Stimulated activated CD8-positive, alpha-beta memory T cell treated with anti-CD3 and anti-CD28 coated beads, Interleukin-15, amount 100 ng/mL, for 1 hour (primary cell): ENCODE results near the gene PALLD.
A peak's percentile ranks its signal among the peaks of the same experiment; 100 is the strongest.
"Not testable (repeated sequence)": the region's sequence is repeated elsewhere in the genome, so short reads cannot be mapped to it uniquely, and the experiment has no call there.

Source experiments
- DNase-seq: peaks from one replicate; pipeline ENCODE4 v3.0.0-alpha.2; 2020; ENCODE audit warnings: low read depth

PALLD gene

GRCh38 chr4:168491563-168491962, 5.3 kb upstream of the PALLD start:
- DNase-seq: no peak

DNA sequence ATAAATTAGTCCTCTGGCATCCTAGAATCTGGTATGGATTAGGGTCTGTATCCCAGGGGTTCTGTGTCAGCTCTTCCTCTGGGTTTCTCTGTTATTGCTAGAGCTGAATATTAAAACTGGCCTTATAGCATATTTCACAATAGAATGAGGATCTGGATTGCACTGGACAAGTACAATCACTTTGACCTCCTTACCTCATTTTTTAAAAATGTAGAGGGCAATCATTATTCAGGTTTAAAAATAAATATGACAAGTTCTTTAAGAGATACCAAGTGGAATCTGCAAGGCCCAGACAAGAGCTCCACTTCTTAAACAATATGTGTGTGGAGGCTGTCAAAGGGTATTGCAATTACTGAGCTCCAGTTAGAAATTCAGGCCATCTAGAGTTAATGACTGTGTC, 1.4 kb downstream of the PALLD start:
- DNase-seq: no peak

GRCh38 chr4:168499241-168499640, 2.4 kb downstream of the PALLD start:
- DNase-seq: no peak

DNA sequence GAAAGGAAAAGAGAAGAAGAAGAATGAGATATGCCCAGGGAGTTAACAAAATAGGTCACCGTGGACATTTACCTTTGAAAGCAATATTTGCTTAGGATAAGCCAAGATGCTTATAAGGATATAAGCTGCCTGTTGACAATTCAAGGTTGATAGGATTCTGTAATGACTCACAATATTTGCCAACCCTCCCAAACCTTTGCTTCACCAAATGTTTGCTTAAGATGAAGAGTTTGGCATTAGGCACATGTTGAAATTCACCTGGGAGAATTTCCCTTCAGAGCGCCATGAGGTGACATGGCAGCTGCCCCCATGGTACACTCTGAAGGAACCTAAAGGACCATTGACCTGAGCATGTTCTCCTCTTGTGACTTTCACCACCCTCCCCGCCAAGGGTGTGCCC, 4.6 kb downstream of the PALLD start:
- DNase-seq: no peak

GRCh38 chr4:168502861-168503260, 6.0 kb downstream of the PALLD start:
- DNase-seq: no peak

DNA sequence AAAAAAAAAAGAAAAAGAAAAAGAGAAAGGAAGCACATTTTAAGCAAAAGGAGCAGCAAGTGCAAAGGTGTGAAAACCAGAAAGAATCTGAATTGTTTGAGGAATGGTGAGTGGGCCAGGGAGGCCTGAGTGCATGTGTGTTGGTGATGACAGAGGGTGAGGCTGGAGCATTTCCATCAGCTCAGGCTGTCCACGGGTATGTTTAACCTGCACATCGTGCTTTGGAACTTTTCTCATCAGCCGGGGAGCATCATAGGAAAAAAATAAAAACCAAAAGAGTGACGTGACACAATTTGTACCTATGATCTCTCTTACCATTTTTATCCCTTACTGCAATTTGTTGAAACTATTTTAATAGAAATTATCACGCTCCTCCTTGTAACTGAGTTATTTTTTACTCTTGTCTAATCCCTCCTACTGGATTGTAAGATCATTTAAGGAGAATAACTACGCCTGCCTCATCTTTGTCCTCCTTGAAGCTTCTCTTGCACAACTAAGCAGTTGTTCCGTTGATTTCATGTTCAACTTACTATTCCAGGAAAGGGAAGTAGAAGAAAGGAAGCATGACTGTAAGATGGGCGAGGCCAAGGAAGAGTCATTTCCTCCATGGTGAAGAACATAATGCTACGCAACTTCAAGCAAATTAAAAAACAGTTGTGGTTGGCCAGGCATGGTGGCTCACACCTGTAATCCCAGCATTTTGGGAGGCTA, 7.0 kb downstream of the PALLD start:
- DNase-seq: no peak

DNA sequence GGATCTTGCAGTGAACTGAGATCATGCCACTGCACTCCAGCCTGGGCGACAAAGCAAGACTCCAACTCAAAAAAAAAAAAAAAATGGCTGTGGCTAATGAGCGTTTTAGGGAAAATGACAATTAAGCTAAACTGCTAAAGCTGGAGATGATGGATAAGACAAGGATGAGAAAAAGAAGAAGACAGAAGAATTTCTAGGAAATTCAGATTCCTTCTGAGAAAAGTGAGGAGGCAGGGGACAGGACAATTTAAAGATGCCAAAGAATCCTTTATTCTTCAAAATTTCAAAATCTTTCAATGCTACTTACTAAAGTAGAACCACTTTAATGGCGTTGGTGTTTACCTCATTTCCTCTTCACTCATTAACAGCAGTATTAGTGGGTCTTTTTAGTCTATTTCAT, 7.7 kb downstream of the PALLD start:
- DNase-seq: no peak

DNA sequence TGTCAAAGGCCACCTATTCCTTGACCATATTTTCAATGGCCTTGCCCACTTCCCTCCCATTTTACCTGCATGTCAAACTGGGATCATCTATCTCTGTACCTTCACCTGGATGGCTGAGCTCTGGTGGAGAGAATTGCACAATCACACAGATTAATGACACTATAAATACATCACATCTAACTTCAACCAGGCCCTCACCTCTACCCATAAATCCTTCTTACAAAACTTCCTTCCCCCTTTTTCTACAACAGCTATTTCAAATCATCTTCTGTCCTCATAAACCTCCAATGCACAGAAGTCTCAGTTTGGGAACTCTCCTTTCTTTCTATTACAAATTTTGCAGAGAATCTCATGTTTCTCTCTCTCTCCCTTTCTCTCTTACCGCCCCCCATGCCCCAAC, 9.2 kb downstream of the PALLD start:
- DNase-seq: no peak

GRCh38 chr4:168507178-168507815, 10.4 kb downstream of the PALLD start:
- DNase-seq: no peak

- no peak for DNase-seq
Measured at GRCh38 chr4:168508683-168509082, 11.8 kb downstream of the PALLD start.

GRCh38 chr4:168509786-168510185, 12.9 kb downstream of the PALLD start:
- no peak for DNase-seq

- DNase-seq: peak; percentile 20
Measured at GRCh38 chr4:168511780-168512489, 15.1 kb downstream of the PALLD start.

DNA sequence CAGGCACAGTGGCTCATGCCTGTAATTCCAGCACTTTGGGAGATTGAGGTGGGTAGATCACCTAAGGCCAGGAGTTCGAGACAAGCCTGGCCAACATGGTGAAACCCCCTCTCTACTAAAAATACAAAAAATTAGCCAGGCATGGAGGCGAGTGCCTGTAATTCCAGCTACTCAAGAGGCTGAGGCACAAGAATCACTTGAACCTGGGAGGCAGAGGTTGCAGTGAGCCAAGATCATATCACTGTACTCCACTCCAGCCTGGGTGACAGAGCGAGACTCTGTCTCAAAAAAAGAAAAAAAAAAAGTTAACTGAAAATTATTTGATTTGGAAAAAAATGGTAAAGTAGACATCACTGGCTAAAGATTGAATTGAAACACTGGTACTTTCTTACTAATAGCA, 17.0 kb downstream of the PALLD start:
- DNase-seq: not testable (repeated sequence)

GRCh38 chr4:168514249-168514852, 17.5 kb downstream of the PALLD start:
- DNase-seq: no peak

DNA sequence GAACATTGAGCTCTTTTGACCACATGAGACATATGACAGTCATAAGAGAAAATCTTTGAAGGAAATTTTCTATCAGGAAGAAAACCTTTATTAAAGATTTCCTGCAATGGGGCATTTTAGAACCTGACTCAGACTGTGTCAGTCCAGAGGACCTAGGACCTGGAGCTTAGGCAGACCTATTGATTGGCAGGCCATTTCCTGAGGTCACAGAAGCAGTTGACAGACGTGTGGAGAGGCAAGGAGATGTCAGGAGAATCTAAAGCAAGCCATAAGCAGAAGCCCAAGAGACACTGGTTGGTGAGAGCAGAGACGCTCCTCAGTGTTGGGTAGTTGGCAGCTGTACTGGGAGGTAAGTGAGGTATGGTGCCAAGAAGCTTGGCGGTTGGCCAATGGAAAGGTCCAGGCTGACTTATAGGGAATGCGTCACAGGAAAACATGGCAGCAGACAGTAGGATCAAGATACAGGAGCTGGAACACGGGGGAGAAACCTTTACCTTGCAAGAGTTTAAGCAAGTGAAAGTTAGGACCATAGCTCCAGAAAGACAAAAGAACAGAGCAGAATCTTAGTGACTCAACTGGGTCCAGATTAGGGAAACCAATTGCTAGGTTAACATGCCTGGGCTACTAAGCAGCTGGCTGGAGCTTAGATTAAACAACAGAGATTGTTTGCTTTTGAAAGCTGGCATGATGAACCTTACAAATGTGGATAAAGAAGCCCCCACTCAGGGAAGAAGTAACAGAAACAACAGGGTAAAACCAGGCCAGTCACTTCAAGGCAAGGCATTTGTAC, 18.6 kb downstream of the PALLD start:
- DNase-seq: no peak

DNA sequence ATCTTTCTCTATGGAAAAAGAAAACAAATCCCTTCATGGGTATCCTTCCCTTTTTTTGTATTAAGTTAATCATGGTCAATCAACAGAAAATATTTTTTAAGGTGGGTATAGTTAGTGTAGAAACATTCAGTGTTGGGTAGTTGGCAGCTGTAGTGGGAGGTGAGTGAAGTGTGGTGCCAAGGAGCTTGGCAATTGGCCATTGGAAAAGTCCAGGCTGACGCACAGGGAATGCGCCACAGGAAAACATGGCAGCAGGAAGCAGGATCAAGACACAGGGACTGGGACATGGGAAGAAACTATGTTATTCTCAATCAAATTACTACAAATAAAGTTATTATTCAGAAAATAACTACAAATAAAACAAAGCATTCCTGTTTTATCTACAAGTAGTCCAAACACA, 20.0 kb downstream of the PALLD start:
- DNase-seq: no peak

GRCh38 chr4:168519576-168519975, 22.7 kb downstream of the PALLD start:
- no peak for DNase-seq

DNA sequence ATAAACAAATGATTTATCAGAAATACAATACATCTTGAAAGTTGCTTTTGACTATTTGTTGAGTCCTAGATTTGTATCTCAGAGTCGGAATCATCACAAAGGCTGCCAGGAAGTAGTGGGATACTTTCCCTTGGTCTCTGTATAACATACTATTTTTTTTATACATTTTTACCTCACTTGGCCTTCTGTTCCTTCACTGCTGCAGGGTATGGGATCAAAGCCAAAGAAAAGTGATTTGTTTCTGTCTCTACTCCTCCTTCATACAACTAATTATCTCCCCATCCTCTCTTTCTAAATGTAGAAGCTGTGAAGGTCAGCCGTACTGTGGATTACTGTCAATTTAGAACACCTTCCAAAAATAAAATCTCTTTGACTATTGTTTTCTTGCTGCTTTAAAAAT, 24.9 kb downstream of the PALLD start:
- DNase-seq: no peak

DNA sequence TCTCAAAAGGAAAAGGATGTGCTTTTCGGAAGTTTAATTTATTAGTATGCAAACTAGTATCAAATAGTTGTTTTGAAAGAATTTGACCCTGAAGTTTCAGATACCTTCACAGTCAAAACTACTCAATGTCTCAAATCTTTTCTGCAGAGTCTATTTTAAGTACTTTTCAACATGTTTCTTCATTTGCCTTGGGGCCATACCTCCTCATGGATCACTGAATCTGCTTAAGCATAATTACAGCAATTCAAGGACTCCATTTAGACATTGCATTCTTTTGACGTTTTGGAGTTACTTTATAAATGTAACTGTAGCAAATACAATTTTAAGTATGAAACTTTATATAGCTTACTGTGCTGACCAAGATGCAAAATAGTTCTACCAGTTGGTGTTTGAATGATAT, 25.5 kb downstream of the PALLD start:
- no peak for DNase-seq

DNA sequence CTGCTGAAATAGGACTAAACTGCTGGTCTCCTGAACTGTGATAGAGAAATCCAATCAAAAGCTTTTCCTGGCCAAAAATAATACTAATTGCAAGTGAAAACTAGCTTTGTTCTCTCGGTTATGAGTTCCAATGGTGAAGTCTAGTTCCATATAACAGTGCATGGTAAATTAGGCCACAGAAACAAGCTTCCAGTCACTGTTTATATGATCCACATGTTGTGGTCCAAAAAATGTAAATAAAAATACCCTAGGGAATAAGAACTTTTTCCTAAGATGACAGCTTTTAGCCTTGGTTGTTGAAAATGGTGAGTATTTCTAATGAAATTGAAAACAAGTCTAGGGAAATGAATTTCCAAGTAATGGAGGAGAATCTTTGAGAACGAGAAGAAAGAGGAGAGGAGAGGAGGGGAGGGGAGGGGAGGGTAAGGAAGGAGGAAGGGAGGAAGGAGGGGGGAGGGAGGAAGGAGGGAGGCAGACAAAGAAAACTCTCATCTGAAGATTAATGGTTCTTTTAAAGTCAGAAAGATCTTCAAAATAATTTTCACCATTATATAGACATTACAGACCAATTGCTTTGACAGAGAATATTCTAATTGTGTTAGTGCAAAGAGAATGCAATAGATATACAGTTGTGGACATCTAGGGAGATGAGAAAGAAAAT, 26.1 kb downstream of the PALLD start:
- no peak for DNase-seq

GRCh38 chr4:168524006-168524405, 27.2 kb downstream of the PALLD start:
- no peak for DNase-seq

- no peak for DNase-seq
Measured at GRCh38 chr4:168524897-168525296, 28.0 kb downstream of the PALLD start.
